Measurements from ENCODE around the gene ZNF644.
"Not testable (repeated sequence)": the region's sequence is repeated elsewhere in the genome, so short reads cannot be mapped to it uniquely, and the experiment has no call there.

ZNF644 gene

DNA sequence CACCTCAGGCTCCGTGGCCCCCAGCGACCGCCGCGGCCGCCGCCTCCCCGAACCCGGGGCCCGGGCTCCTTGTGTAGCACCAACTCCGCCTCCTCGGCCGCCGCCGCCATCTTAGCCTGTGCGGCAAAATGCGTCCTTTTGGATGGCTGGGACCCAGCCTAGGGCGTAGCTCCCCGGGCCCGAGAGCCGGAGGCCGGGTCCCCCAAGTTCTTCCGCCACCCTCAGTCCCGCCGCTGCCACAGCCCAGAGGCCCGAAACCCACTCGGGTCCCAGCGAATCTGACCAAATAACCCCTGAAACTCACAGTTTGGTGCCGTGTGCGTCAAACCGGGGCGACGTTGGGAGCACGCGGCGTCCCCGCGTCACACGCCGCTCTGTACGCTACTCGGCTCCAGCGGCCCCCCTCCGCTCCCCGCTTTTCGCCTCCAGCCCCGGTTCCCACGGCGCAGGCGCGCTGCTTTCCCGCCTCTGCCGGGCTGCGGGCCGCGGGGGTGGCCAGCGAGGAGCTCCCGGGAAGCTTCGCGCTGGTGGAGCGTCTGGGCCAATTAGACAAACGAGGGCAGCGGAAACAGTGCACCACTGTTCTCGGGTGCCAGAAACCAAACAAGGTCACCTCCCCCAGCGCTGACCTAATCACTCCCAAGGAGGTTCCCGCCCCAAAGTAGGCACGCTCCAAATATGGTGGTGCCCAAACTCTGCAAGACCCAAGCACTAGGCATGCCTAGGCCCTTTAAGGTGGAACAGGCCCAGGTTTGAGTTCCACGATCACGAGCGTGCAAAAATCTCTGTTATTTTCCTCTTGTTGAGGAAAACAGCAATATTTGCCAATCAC, at the start of gene ZNF644:
Gene ZNF644 (minus strand): TSS at position 350 of the 832 bp plus-strand sequence. CDS start 39,682 bp downstream, outside the sequence.
- peak; percentile 95 for DNase-seq

DNA sequence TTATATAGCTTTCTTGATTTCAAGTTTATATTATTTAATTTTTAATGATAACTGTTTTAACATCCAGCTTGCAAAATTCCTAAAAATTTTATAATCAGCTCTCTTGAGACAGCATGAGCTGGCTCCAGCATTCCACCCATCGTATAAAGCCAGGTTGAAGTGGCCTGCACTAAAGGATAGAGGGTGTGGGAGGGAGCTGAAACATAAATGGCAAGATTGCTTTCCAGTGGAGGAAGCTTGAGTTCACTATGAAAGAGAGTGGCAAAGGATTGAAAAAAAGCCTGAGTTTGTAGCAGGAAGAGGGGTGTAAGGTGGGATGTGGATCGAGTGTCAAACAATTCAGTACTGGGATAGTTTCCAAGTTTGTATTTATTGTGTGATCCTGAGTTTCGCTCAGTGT, 48.5 kb upstream of the ZNF644 start:
- no peak for DNase-seq

DNA sequence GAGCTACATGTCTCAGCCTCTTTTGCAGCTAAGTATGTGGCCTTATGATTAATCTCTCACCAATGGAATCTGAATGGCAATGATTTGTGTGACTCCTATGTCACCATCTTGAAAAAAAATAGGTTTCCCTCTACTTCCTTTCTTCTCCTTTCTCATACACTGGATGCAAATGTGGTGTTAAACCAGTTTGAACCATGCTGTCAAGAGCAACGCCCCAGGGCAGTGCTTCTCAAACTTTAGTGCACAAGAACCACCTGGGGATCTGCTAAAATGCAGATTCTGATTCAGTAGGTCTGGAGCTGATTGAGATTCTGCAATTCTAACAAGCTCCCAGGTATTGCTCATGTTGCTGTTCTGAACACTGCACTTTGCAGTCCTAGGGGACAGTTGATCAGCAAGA, 44.7 kb upstream of the ZNF644 start:
- no peak for DNase-seq

DNA sequence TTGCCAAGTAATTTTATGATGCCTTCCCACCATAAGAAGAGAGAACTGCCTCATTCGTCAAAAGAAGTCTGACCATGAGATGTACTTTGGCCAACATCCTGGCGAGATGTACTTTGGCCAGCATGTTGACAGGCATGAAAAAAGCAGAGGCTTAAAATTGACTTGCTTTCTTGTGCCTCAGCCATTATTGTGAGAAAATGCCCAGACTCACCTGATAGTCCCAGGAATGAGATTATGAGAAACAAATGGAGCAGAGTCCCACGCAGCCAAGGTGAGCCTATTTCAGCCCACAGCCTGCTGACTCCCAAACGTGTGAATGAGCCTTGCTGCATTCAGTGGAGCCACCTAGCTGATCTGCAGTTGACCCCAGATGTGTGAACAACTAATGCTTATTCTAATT, 43.5 kb upstream of the ZNF644 start:
- DNase-seq, result no peak

DNA sequence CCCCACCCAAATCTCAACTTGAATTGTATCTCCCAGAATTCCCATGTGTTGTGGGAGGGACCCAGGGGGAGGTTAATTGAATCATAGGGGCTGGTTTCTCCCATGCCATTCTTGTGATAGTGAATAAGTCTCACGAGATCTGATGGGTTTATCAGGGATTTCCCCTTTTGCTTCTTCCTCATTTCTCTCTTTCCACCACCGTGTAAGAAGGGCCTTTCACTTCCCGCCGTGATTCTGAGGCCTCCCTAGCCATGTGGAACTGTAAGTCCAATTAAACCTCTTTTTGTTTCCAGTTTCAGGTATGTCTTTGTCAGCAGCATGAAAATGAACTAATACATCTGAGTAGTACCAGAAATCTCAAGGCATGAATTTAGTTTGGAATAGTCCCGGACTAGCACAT, 41.6 kb upstream of the ZNF644 start:
- not testable (repeated sequence) for DNase-seq

DNA sequence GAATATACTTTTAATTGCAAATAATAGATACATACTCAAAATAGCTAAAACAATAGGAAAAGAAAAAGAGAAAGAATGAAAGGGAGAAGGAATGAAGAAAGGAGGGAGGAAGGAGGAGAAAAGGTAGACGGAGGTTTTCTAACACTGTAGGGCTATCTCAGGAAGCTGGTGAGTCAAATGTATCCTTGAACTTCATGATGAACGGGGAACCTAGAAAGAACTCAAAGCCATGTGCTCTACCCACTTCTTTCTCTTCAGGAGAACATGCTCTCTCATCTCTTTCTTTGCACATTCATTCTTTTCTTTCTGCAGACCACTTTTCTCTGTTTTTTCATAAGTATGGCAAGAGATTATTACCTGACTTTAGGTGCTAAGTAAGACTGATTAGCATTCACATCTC, 37.3 kb upstream of the ZNF644 start:
- no peak for DNase-seq

DNA sequence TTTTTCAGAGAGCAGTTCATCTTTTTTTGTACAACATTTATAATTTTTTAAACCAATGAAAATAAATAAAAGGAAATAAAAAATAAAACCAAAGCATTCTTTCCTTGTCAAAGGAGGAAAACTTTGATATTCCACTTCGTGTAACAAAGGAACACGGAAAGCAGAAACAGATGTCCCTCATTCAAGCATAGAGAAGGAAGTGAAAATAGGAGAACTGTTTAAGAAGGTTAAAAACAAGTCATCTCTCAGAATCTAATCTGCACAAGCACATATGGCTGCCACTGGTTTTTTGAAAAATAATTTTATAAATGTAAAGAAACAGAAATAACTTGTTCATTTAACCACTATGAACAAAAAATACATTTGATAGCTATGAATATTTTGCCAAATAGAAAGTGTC, 35.9 kb upstream of the ZNF644 start:
- DNase-seq, result no peak

DNA sequence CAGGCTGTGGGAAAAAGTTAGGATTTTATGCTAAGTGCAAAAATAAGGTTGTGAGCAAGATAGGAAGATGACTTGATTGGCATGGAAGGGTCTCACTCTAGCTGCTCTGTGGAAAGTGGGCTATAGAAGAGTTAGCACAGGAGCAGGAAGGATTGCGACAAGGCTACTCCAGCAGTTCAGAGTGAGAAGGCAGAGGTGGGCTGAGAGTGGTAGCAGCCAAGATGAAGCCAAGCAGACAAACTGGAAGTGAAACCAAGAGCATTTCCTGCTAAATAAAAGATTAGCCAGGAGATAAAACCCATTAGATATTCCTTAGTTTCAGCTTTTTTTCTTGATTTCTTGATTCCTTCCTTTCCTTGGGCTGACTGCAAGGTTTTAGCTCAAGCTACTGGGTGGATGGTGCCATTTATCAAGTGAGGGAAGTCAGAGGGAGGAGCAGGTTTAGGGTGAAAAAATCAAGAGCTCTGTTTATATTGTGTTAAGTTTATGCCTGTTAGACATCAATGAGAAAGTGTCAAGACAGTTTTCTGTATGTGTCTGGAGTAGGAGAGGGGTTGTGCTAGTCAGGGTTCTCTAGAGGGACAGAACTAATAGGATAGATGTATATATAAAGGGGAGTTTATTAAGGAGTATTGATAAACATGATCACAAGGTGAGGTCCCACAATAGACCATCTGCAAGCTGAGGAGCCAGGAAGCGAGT, 33.1 kb upstream of the ZNF644 start:
- no peak for DNase-seq

DNA sequence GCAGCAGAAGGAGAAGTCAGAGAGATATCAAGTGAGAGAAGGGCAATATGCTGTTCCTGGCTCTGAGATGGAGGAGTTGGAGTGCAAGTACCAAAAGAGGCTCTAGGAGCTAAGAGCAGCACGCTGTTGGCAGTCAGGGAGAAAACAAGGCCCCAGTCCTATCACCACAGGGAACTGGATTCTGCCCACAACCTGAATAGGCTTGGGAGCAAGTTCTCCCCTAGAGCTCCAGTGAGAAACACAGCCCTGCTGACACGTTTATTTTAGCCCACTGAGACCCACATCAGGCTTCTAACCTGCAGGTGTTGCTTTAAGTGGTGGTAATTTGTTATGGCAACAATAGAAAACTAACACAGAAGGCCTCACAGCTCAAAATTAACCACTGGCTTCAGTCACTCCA, 31.8 kb upstream of the ZNF644 start:
- DNase-seq, result no peak

DNA sequence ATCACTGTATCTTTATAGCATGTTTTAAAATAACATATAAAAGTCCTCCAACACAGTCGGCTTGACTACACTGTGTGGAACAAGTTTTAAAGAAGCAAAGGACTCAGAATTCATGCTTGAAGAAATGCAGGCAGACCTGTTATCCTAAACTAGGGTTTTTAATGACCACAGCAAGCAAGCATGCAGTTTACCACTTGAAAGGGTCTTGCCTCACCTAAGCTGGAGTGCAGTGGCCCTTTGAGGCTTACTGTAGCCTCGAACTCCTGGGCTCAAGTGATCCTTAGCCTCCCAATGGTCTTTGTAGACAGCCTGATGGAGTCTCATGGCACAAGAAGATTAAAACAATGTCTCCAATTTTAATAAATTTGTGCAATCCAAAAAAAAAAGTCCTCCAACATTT, 27.7 kb upstream of the ZNF644 start:
- not testable (repeated sequence) for DNase-seq

DNA sequence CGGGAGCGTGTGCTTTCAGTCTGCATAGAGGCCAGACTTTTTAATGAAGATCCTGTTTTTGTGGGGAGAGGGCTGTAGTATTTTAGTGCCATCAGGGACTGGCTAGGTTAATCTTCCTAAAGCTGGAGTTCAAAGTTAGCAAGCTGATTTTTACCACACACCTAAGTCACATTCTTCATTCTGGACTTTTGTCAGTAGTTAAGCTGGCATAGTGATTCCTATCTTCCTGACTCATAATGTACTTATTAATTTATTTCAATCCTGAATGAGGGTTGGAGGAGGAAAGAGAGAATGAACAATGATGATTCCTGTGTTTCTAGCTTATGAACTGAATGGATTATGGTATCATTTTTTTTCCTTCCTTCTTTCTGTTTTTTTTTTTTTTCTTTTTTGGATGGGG, 24.9 kb upstream of the ZNF644 start:
- no peak for DNase-seq

DNA sequence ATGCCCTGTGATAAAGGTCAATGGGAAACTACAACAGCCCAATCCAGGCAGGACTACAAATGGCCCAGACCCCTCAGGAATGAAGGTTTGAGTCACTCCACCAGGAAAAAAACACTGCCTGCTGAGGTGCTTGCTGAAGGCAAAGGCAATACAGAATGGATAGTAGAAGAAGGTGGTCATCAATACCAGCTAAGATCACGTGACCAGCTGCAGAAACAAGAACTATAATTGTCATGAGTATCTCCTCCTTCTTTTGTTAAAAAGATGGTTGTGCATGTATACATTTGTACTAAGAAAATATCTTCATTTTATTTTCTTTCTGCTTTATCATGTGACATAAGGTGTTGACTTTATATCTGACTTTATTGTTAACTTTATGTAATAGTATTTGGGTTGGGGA, 23.4 kb upstream of the ZNF644 start:
- no peak for DNase-seq

DNA sequence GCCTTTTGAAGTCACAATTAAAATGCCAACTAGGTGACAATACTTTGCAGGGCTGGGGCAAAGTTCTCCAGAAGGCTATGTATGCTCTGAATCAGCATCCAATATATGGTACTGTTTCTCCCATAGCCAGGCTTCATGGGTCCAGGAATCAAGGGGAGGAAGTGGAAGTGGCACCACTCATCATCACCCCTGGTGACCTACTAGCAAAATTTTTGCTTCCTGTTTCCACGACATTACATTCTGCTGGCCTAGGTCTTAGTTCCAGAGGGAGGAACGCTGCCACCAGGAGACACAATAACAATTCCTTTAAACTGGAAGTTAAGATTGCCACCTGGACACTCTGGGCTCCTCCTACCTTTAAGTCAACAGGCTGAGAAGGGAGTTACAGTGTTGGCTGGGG, 22.9 kb upstream of the ZNF644 start:
- not testable (repeated sequence) for DNase-seq

DNA sequence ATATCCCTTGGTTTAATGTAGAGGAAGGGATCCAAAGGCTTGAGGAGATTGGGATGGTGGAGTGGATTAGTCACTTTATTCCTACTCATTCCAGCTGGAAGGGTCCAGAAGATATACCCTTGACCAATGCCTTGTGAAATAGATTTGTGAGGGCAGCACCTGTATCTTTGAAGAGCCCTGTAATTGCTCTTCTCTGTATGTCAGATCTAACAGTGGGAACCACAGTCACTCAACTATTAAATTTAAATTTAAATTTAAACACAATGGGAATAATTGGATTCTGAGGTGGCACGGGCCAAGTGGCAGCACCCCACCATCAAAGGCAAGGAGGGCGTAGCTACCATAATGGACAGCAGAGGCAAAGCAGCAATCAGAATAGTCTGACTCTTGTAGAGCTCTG, 20.5 kb upstream of the ZNF644 start:
- DNase-seq, result not testable (repeated sequence)

DNA sequence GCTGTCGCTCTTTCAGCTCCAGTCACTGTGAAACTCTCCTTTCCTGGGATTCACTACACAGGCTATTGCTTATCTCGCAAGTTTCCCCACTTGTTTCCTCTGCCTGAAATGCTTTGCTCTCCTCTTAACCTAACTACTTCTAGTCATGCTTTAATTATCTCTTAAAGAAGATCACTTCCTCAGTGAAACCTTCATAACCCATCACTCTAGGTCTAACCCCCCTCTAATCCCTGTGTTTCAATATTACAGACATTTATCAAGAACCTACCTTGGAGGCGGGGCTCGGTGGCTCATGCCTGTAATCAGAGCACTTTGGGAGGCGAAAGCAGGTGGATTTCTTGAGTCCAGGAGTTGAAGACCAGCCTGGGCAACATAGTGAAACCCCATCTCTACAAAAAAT, 16.7 kb upstream of the ZNF644 start:
- no peak for DNase-seq

DNA sequence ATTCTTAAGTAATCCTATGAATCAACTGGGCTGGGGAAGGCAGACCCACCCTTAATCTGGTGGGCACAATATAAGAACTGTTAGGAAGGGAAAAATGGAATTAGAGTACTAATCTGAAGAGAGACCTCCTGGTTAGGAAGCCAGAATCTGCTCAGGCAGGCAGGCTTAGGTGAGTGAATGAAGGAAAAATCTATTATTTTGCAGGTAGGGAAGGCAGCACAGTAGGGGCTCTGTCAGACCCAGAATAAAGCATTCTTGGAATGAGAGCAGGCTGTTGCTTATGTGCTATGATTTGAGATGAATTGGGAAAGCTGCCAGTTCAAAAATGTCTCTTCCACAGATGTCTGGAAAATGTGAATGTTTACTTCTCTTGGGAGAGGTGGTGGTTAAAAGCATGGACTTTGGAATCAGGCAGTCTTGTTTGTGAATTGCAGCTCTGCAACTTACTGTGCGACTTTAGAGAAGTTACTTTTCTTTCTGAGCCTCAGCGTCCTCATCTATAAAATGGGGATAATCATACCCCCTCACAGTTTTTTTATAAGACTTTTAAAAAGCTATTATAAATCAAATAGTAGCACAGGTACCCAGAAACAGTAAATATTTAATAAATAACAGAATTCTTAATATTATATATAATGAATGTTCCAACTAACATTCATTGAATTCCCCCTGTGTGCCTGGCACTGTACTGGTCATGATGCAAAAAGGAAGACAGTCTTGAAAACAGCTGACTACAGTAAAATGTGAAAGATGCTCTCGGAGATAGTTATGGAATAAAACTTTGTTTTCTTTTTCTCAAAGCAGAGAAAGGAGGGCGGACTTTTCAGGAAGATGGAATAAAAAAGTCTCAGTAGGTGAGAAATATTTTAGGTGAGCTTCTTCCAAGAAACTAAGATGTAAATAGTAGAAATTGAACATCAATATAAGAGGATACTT, 15.3 kb upstream of the ZNF644 start:
- DNase-seq, result no peak

DNA sequence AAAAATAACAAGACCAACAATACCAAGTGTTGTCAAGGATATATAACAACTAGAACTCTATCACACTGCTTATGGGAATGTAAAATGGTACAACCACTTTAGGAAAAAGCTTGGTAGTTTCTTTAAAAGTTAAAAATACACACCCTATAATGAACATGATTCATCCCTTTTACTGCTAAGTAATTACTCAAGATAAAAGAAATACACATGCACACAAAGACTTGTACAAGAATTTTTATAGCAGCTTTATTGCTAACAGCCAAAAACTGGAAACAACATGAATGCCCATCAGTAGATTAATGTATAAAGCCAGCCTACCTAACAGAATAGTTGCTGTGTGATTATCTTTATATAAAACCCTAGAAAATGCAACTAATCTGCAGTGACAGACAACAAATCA, 10.5 kb upstream of the ZNF644 start:
- no peak for DNase-seq

DNA sequence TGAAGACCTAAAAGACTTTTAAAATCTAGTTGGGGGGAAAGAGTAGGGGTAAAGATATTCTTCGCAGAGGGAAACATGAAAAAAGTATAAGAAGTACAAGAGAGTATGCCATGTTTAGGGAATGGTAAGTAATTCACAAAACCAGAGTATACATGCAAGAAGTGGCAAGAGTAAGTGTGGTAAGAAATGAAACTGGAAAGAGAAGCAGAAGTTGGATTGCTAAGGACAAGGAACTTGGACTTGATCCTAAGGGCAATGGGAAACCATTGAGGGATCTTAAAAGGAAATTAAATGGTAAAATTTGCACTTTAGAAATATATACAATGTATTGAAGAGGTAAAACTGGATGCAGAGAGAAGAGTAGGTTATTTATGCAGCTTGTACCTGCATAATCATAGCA, 9.2 kb upstream of the ZNF644 start:
- DNase-seq, result no peak

DNA sequence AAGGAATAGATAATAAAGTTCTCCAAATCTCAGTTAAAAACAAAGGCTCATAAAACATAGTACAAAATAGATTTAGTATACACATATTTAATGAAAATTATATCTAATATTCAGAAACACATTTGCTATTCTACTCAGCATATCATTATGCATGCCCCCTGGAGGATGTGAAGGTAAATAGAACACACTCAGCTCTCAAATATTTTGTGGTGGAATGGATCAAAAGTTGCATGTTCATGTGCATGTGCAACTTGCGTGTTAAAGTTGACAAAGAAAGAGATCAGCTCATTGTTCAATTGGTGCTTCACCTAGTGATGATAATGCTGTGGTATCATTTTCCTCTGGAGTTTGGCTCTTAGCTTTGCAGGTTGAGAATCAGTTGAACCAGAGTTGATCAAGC, 4.9 kb upstream of the ZNF644 start:
- DNase-seq, result no peak

DNA sequence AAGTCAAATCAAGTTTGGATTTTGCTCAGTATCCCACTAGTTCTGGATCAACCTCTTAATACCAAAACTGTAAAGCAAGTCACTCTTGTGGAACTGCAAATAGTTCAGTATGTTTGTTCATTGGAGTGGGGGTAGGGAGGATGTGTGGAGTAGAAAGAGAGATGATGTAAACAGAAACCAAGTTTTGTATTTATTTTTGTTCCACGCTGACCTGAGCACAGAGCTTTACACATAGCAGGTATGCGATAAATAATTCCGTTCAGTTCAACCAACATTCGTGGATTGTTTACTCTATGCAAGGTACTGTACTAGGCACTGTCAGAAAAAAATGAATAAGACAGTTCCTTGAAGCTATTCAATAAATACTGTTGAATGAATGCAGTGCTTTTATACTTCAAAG, 4.5 kb upstream of the ZNF644 start:
- DNase-seq, result no peak

DNA sequence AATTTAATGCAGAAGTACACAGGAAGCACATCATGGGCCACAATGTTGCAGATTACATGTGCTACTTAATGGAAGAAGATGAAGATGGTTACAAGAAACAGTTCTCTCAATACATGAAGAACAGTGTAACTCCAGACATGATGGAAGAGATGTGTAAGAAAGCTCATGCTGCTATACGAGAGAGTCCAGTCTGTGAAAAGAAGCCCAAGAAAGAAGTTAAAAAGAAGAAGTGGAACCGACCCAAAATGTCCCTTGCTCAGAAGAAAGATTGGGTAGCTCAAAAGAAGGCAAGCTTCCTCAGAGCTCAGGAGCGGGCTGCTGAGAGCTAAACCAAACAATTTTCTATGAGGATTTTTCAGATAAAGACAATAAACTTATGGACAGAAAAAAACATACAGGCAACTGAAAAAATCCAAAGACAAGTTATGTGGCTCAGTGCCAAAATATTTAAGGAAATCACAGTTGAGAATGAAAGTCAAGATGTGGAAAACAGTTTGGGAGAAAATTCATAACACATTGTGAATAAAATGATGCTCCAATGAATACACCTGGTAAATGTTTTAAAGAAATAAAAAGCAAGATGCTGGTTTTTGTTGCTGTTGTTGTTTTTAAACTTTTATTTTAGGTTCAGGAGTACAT, 2.8 kb upstream of the ZNF644 start:
- DNase-seq, result no peak

DNA sequence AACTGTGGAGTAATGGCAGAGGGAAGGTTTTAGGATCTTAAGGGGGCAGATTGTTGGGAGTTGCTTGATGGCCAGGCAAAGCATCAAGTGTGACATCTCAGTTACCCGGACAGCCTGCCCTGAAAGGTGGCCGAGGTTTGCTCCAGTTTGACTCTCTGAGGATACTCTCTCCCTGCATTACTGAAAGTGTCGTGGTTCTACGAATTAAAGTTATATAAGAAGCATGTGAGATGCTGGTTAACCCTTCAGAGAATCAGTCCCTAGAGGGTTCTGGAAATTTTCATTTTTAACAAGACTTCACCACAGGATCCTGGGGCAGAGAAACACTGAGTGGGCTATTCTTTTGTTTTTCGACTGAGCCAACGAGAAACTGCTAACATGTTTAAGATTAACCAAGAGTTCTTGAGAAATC, 689 bp upstream of the ZNF644 start:
- DNase-seq, result no peak
